Central memory CD8-positive, alpha-beta T cell (primary cell): ENCODE results near the gene CTNNA1.
A peak's percentile ranks its signal among the peaks of the same experiment; 100 is the strongest.
"Not testable (repeated sequence)": the region's sequence is repeated elsewhere in the genome, so short reads cannot be mapped to it uniquely, and the experiment has no call there.

Source experiments
- ATAC-seq: fragments of 150-1000 bp; cut with Tn5 transposase; replicated peaks from 2 replicates; pipeline ENCODE4 v1.10.0; 2022; ENCODE audit warnings: mild to moderate bottlenecking, moderate FRiP score, moderate number of reproducible peaks; ENCODE audit not compliant: poor library complexity, severe bottlenecking; ENCODE audit errors: extremely low read depth
- DNase-seq, 2 donors: peaks; one replicate each; pipeline ENCODE4 v3.0.0; 2021; ENCODE audit warnings: low spot score in 2 of 2
- H3K27ac Mint-ChIP-seq: one replicate; pipeline ENCODE4 v1.8.0; 2022; ENCODE audit warnings: low read depth, mild to moderate bottlenecking, moderate library complexity, mixed read lengths
- H3K27me3 Mint-ChIP-seq: one replicate; pipeline ENCODE4 v1.8.0; 2022; ENCODE audit warnings: mixed read lengths
- H3K36me3 Mint-ChIP-seq: one replicate; pipeline ENCODE4 v1.8.0; 2022; ENCODE audit warnings: mild to moderate bottlenecking, moderate library complexity, mixed read lengths; ENCODE audit not compliant: insufficient read depth
- H3K4me1 Mint-ChIP-seq: one replicate; pipeline ENCODE4 v1.8.0; 2022; ENCODE audit warnings: mixed read lengths
- H3K4me3 Mint-ChIP-seq: one replicate; pipeline ENCODE4 v1.8.0; 2022; ENCODE audit warnings: mild to moderate bottlenecking, moderate library complexity, mixed read lengths
- H3K9me3 Mint-ChIP-seq: one replicate; pipeline ENCODE4 v1.8.0; 2022; ENCODE audit warnings: mixed read lengths

CTNNA1 gene

DNA sequence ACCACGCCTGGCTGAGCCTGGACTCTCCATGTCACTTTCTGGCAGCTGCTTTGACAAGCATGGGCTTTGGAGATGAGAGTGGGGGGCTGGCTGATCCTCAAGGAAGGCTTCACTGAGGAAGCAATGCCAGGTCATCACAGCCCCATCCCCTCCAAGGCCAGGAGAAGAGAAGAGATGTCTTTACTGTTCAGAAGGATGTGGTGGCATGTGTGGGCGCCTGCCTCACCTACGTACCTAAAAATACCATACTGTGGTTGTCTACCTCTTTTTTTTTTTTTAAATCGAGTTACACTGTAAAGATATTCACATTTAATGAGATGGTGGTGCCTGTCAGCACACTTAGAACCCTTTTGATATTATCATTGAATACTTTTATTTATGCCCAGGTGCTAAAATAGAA is 26.4 kb upstream of the CTNNA1 start:
- peaks cover 6% of the 10 kb centered on the region for H3K4me1 Mint-ChIP-seq
- H3K4me3 Mint-ChIP-seq, result no peak overlapping the region
- H3K36me3 Mint-ChIP-seq, result no peaks in the 10 kb centered on the region
- no peak for DNase-seq
- H3K27me3 Mint-ChIP-seq, result peaks cover 72% of the 10 kb centered on the region
- no peak for ATAC-seq
- H3K27ac Mint-ChIP-seq, result no peak overlapping the region
- no peaks in the 10 kb centered on the region for H3K9me3 Mint-ChIP-seq

DNA sequence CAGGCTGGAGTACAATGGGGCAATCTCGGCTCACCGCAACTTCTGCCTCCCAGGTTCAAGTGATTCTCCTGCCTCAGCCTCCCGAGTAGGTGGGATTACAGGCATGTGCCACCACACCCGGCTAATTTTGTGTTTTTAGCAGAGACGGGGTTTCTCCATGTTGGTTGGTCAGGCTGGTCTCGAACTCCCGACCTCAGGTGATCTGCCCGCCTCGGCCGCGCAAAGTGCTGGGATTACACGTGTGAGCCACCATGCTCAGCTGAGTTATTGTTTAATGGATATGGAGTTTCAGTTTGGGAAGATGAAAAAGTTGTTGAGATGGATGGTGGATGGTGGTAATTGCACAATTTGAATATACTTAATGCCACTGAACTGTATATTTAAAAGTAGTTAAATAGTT is 22.7 kb upstream of the CTNNA1 start:
- DNase-seq, H3K4me1 Mint-ChIP-seq, ATAC-seq, H3K4me3 Mint-ChIP-seq, H3K9me3 Mint-ChIP-seq, H3K27ac Mint-ChIP-seq, H3K36me3 Mint-ChIP-seq: not testable (repeated sequence)
- H3K27me3 Mint-ChIP-seq, result peaks cover 42% of the 10 kb centered on the region

DNA sequence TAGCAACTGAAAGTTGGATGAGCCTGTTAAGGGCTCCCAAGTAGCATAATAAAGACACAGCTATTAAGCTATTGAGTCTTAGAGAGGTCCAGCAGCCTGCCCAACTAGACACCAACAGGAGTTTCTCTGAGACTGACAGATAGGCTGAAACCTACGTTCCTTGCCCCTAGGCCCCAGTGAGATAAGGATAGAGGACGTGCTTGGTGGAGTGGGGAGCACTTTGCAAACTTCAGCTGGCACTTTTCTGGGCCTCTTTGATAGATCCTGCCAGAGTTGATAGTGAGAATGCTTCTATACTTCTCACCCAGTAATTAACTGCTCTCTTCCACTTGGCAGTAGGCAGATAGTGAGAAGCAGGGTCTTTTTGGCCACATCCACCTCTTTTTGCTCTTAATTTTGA is 20.8 kb upstream of the CTNNA1 start:
- H3K4me1 Mint-ChIP-seq, result no peaks in the 10 kb centered on the region

DNA sequence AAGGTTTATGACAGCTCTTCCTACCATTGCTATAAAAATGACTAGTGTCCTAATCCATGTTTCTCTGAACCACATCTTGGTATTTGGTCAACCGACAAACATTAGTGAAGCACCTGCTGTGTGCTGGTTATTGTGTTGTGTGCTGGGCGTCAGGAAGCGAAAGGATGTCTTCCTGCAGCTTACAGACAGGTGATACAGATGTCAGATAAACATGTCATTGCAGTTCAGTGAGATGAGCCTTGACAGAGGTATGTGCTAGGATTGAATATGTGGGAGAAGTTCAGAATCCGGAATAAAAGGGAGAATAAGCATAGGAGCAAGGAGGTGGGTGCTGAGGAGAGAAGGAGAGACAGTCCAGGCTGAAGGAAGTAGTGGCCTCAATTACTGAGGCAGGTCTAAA is 20.3 kb upstream of the CTNNA1 start:
- Mint-ChIP-seq H3K27me3 (peaks cover 23% of the 10 kb centered on the region), H3K36me3 (no peaks in the 10 kb centered on the region), H3K4me3 (no peak overlapping the region), H3K4me1 (no peaks in the 10 kb centered on the region), H3K27ac (no peak overlapping the region), H3K9me3 (no peaks in the 10 kb centered on the region)
- no peak for DNase-seq
- no peak for ATAC-seq

More for the DNA sequence above, 20.8 kb upstream of the CTNNA1 start:
- peaks cover 28% of the 10 kb centered on the region for H3K27me3 Mint-ChIP-seq
- H3K36me3 Mint-ChIP-seq, result no peaks in the 10 kb centered on the region
- DNase-seq (no peak), ATAC-seq (no peak)
- no peaks in the 10 kb centered on the region for H3K9me3 Mint-ChIP-seq
- H3K4me3 Mint-ChIP-seq, result no peak overlapping the region
- no peak overlapping the region for H3K27ac Mint-ChIP-seq

DNA sequence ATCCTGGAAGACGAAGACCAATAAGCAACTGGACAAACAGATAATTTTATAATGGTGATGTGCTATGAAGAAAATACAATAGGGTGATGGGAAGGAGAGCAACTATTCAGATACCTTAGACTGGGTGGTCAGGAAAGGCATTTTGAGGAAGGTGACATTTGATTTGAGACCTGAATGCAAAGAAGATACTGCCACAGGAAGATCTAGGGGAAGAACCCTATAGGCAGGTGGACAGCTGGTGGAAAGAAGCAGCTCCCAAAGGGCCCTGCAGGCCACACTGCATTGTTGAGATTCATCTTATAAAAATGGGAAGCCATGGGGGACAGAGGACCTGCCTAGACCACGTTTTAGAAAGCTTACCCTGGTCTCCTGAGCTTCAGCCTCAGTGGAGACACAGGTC is 19.7 kb upstream of the CTNNA1 start:
- no peaks in the 10 kb centered on the region for H3K4me1 Mint-ChIP-seq
- DNase-seq (no peak), ATAC-seq (no peak)
- no peaks in the 10 kb centered on the region for H3K9me3 Mint-ChIP-seq
- no peak overlapping the region for H3K27ac Mint-ChIP-seq
- H3K27me3 Mint-ChIP-seq, result peaks cover 22% of the 10 kb centered on the region
- H3K36me3 Mint-ChIP-seq, result no peaks in the 10 kb centered on the region
- no peak overlapping the region for H3K4me3 Mint-ChIP-seq

DNA sequence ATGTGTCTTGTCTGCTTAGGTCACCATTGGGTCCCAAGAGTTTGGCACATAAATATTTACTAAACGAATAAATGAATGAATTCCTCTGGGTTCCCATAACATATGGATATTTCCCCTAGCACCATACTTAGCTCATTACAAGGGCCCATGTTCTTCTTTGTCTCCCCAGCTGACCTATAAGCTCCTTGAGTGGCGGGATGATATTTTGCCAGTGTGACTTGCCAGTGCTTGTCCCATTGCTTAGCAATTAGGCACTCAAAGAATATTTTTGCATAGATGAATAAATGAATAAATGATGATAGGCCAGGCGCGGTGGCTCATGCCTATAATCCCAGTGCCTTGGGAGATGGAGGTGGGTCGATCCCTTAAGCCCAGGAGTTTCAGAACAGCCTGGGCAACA is 16.9 kb upstream of the CTNNA1 start:
- DNase-seq (no peak), ATAC-seq (no peak)
- Mint-ChIP-seq H3K27me3 (no peaks in the 10 kb centered on the region), H3K4me1 (no peaks in the 10 kb centered on the region), H3K36me3 (no peaks in the 10 kb centered on the region), H3K27ac (no peak overlapping the region), H3K4me3 (no peak overlapping the region), H3K9me3 (no peaks in the 10 kb centered on the region)

DNA sequence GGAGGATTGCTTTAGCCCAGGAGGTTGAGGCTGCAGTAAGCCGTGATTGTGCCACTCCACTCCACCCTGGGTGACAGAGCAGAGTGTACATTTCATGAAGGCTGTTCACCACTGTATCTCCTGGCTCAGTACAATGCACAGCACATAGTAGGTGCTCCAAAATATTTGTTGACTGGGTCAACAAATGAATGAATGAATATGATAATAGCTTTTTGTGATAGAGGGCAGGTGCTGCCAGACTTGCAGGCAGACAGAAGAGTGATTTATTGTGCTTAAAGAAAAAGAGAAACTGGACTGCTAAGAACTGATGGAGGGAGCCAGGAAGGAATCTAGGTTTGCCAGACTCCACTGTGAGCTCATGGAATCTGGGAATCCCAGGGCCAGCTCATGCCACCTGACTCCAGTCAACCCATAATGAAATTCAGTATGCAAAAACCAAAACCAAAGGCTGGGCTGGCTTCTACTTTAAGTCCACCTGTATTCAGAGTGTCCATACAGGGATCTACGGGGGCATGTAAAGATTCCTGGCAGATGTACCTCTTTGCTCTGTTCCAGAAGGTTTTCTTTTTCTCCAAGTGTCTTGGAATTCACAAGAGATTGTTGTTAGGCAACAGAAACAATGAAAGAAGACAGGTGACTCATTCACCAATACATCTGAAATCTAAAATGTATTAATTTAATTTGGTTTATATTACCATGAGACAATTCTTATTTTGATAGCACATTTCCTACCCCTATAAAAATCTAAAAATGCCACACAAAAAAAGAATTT is 15.5 kb upstream of the CTNNA1 start:
- Mint-ChIP-seq H3K4me3 (no peak overlapping the region), H3K36me3 (no peaks in the 10 kb centered on the region), H3K27me3 (no peaks in the 10 kb centered on the region), H3K9me3 (no peaks in the 10 kb centered on the region), H3K4me1 (peaks cover 4% of the 10 kb centered on the region), H3K27ac (no peak overlapping the region)
- no peak for ATAC-seq
- no peak for DNase-seq

DNA sequence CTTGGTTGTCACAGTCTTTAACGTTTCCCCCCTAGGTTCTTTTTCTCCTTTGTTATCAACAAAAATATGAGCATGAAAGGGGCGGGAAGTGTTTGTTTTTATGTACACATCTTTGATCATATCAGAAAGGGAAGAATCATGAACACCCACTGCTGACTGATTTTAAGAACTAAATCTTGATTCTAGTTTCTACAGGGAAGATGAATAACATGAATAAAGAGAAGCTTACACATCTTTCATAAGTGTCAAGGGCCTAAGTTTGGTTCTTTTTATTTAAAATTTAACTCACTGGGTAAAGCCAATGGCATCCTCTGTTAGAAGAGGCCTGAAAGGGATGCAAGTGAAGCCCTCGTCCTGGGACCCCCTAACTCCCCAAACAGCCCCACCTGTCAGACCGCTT is 14.8 kb upstream of the CTNNA1 start:
- no peak for ATAC-seq
- H3K36me3 Mint-ChIP-seq, result no peaks in the 10 kb centered on the region
- H3K4me3 Mint-ChIP-seq, result no peak overlapping the region
- peaks cover 7% of the 10 kb centered on the region for H3K4me1 Mint-ChIP-seq
- H3K27ac Mint-ChIP-seq, result no peak overlapping the region
- DNase-seq, result no peak
- H3K27me3 Mint-ChIP-seq, result no peaks in the 10 kb centered on the region
- H3K9me3 Mint-ChIP-seq, result no peaks in the 10 kb centered on the region

DNA sequence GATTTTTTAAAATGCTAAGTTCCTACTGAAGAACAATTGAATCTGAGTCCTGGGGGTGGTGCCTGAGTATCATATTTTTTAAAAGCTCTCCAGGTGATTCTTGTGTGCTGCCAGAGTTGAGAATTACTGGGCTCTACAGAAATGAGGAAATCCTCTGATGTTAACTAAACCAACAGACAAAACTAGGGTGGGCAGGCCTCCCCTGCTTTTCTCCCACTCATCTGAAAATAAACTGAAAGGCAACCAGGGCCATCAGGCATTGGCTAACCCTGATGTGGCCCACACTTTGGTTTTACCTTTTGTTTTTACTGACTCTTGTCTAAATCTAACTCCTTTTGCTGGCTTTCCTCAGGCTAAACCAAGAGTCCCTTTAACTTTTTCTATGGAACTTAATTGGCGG is 13.3 kb upstream of the CTNNA1 start:
- no peak overlapping the region for H3K4me3 Mint-ChIP-seq
- ATAC-seq (no peak), DNase-seq (no peak)
- H3K27me3 Mint-ChIP-seq, result no peaks in the 10 kb centered on the region
- no peaks in the 10 kb centered on the region for H3K9me3 Mint-ChIP-seq
- no peak overlapping the region for H3K27ac Mint-ChIP-seq
- no peaks in the 10 kb centered on the region for H3K36me3 Mint-ChIP-seq
- H3K4me1 Mint-ChIP-seq, result peaks cover 7% of the 10 kb centered on the region

DNA sequence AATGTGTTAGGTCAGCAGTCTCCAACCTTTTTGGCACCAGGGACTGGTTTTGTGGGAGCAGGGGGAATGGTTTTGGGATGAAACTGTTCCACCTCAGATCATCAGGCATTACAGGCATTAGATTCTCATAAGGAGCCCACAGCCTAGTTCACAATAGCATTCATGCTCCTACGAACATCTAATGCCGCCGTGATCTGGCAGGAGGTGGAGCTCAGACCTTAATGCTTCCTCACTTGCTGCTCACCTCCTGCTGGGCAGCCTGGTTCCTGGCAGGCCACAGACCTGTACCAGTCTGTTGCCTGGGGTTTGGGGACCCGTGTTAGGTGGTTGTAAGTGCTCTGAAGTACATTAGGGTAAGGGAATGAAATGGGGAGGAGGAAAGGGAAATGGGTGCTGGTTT is 9.7 kb upstream of the CTNNA1 start:
- Mint-ChIP-seq H3K9me3 (no peaks in the 10 kb centered on the region), H3K27ac (no peak overlapping the region), H3K4me1 (peaks cover 7% of the 10 kb centered on the region), H3K36me3 (peaks cover 2% of the 10 kb centered on the region), H3K4me3 (no peak overlapping the region), H3K27me3 (no peaks in the 10 kb centered on the region)
- ATAC-seq (no peak), DNase-seq (no peak)

DNA sequence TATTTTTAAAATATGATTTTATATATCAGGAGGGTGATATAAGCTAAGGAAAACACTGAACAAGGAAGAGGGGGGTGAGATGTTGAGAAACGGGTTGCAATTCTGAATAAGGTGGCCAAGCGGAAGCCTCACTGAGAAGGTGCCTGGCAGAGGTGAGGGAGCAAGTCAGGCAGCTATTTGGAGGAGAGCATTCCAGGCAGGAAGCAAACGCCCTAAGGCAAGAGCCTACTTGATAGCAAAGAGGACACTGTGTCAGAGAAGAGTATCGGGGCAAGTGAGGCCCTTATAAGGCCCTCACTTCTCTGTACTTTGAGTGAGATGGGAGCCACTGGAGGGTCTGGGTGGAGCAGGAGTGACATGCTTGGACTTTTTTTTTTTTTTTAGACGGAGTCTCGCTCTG is 8.0 kb upstream of the CTNNA1 start:
- Mint-ChIP-seq H3K27me3 (no peaks in the 10 kb centered on the region), H3K4me3 (no peak overlapping the region), H3K27ac (no peak overlapping the region), H3K9me3 (no peaks in the 10 kb centered on the region), H3K4me1 (peaks cover 7% of the 10 kb centered on the region), H3K36me3 (peaks cover 2% of the 10 kb centered on the region)
- DNase-seq, result no peak
- no peak for ATAC-seq

DNA sequence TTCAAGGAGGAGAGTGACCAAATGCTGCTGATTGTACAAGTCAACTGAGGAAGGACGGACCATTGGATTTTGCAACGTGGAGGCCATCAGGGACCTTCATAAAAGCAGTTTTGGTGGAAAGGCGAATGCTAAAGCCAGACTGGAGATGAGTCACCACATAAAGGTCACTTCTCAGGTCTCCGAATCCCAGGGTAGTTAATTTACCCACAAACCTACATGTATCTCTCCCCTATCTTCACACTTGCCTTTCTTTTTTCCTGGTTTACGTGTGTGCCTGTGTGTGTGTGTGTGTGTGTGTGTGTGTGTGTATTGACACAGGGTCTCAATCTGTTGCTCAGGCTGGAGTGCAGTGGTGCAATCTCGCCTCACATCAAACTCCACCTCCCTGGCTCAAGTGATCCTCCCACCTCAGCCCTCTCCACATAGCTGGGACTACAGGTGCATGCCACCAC is 4.6 kb upstream of the CTNNA1 start:
- no peak for ATAC-seq
- Mint-ChIP-seq H3K4me1 (peaks cover 15% of the 10 kb centered on the region), H3K36me3 (peaks cover 2% of the 10 kb centered on the region), H3K4me3 (no peak overlapping the region), H3K27ac (no peak overlapping the region), H3K27me3 (no peaks in the 10 kb centered on the region), H3K9me3 (no peaks in the 10 kb centered on the region)
- DNase-seq, result no peak

DNA sequence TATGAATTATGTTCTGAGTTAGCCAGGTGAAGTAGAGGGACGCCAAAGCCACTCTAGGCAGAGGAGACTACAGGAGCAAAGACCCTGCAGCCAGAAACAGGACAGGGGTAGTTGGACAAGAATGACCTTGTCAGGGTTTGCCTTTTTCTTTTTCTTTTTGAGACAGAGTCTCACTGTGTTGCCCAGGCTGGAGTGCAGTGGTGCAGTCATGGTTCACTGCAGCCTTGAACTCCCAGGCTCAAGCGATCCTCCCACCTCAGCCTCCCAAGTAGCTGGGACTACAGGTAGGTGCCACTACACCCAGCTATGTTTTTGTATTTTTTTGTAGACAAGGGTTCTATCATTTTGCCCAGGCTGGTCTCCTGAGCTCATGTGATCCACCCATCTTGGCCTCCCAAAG is 1.9 kb upstream of the CTNNA1 start:
- Mint-ChIP-seq H3K4me3 (peak overlapping the region; percentile 67), H3K4me1 (peaks cover 27% of the 10 kb centered on the region), H3K27me3 (peaks cover 13% of the 10 kb centered on the region)
- H3K36me3 Mint-ChIP-seq, DNase-seq, H3K27ac Mint-ChIP-seq, H3K9me3 Mint-ChIP-seq, ATAC-seq: not testable (repeated sequence)
